Activated CD8-positive, alpha-beta T cell treated with anti-CD3 and anti-CD28 coated beads for 36 hours (primary cell): ENCODE results near the gene KLHL1. TPM values are rescaled to one million over a fixed set of nuclear protein-coding genes. Genes with fewer than 3 reads are reported as not detected.

Experiments
- ATAC-seq: fragments of 200-7000 bp; cut with Tn5 transposase; one replicate; pipeline ENCODE4 v1.10.0; 2021; ENCODE audit warnings: mild to moderate bottlenecking, moderate library complexity
- CTCF ChIA-PET: fragments of 350-600 bp; sonication (Branson Sonifier 250); formaldehyde crosslinking; loops from one replicate; lab custom pipeline; 2021; ENCODE audit warnings: antibody characterized with exemption; lab: Charles Lee
- POLR2A ChIA-PET: fragments of 350-600 bp; sonication (Branson Sonifier 250); formaldehyde crosslinking; loops from one replicate; lab custom pipeline; 2021; ENCODE audit warnings: antibody characterized with exemption; lab: Charles Lee
- DNase-seq: peaks from one replicate; pipeline ENCODE4 v3.0.0-alpha.2; 2020
- H3K27ac Mint-ChIP-seq: one replicate; pipeline ENCODE4 v1.8.0; 2021; ENCODE audit warnings: mild to moderate bottlenecking, mixed read lengths
- H3K27me3 Mint-ChIP-seq: one replicate; pipeline ENCODE4 v1.8.0; 2021; ENCODE audit warnings: mixed read lengths
- H3K36me3 Mint-ChIP-seq: one replicate; pipeline ENCODE4 v1.8.0; 2021; ENCODE audit warnings: low read depth, mixed read lengths
- H3K4me1 Mint-ChIP-seq: one replicate; pipeline ENCODE4 v1.8.0; 2021; ENCODE audit warnings: low read depth, mixed read lengths
- H3K4me3 Mint-ChIP-seq: one replicate; pipeline ENCODE4 v1.8.0; 2021; ENCODE audit warnings: mild to moderate bottlenecking, moderate library complexity, mixed read lengths
- H3K9me3 Mint-ChIP-seq: one replicate; pipeline ENCODE4 v1.8.0; 2021; ENCODE audit warnings: mixed read lengths
- CTCF ChIP-seq: fragments of 200-600 bp; IDR thresholded peaks from one replicate; pipeline ENCODE4 v1.8.0; 2022; ENCODE audit warnings: antibody characterized with exemption, mild to moderate bottlenecking
- intact Hi-C: fragments of 100-400 bp; cut with micrococcal nuclease; formaldehyde crosslinking; loops from one replicate; pipeline ENCODE4 v1.10.0; 2022
- total RNA-seq, 2 experiments: library from RNA; stranded (reverse); gene quantifications; one replicate each; pipeline ENCODE4 v1.2.3, GENCODE V29; 2021

Gene KLHL1
- total RNA-seq, 2 experiments from 2014 or later, result not detected

GRCh38 chr13:69828527-69828926 lies 279.7 kb downstream of the KLHL1 start:
- DNase-seq, result no peak
- H3K36me3 Mint-ChIP-seq, result no peaks in the 10 kb centered on the region
- no peak for TF ChIP-seq CTCF

GRCh38 chr13:69820180-69820579 lies 288.1 kb downstream of the KLHL1 start:
- no peak for DNase-seq
- no peak overlapping the region for H3K4me3 Mint-ChIP-seq
- no peak for ATAC-seq
- ChIA-PET POLR2A (no interaction called here), CTCF (no interaction called here)
- H3K27me3 Mint-ChIP-seq, result no peaks in the 10 kb centered on the region
- no peak for TF ChIP-seq CTCF
- intact Hi-C loops, result no loop called here
- H3K9me3 Mint-ChIP-seq, result peaks cover 5% of the 10 kb centered on the region
- no peaks in the 10 kb centered on the region for H3K36me3 Mint-ChIP-seq
- no peak overlapping the region for H3K27ac Mint-ChIP-seq
- no peaks in the 10 kb centered on the region for H3K4me1 Mint-ChIP-seq

More at GRCh38 chr13:69828527-69828926, 279.7 kb downstream of the KLHL1 start:
- ChIA-PET POLR2A (no interaction called here), CTCF (no interaction called here)
- Mint-ChIP-seq H3K4me3 (no peak overlapping the region), H3K27ac (no peak overlapping the region), H3K9me3 (peaks cover 21% of the 10 kb centered on the region), H3K27me3 (no peaks in the 10 kb centered on the region), H3K4me1 (no peaks in the 10 kb centered on the region)
- intact Hi-C loops, result no loop called here
- no peak for ATAC-seq

GRCh38 chr13:69817333-69817869 lies 290.9 kb downstream of the KLHL1 start:
- CTCF ChIA-PET, result no interaction called here
- Mint-ChIP-seq H3K4me1 (no peaks in the 10 kb centered on the region), H3K27ac (no peak overlapping the region), H3K36me3 (no peaks in the 10 kb centered on the region), H3K9me3 (peaks cover 13% of the 10 kb centered on the region), H3K27me3 (no peaks in the 10 kb centered on the region), H3K4me3 (no peak overlapping the region)
- intact Hi-C loops, result no loop called here
- no peak for TF ChIP-seq CTCF
- DNase-seq (no peak), ATAC-seq (no peak)
- POLR2A ChIA-PET, result no interaction called here

GRCh38 chr13:69809152-69809551 lies 299.1 kb downstream of the KLHL1 start:
- ATAC-seq, result no peak
- Mint-ChIP-seq H3K4me1 (no peaks in the 10 kb centered on the region), H3K36me3 (no peaks in the 10 kb centered on the region), H3K27ac (no peak overlapping the region), H3K4me3 (no peak overlapping the region), H3K27me3 (no peaks in the 10 kb centered on the region), H3K9me3 (peaks cover 14% of the 10 kb centered on the region)
- POLR2A ChIA-PET, result no interaction called here
- DNase-seq, result no peak
- intact Hi-C loops, result no loop called here
- TF ChIP-seq CTCF, result no peak
- CTCF ChIA-PET, result no interaction called here

GRCh38 chr13:69796256-69796655 lies 312.0 kb downstream of the KLHL1 start:
- Mint-ChIP-seq H3K9me3 (peaks cover 7% of the 10 kb centered on the region), H3K4me3 (no peak overlapping the region), H3K27ac (no peak overlapping the region), H3K27me3 (no peaks in the 10 kb centered on the region), H3K4me1 (no peaks in the 10 kb centered on the region), H3K36me3 (no peaks in the 10 kb centered on the region)
- DNase-seq (no peak), ATAC-seq (no peak)
- ChIA-PET CTCF (no interaction called here), POLR2A (no interaction called here)
- intact Hi-C loops, result no loop called here
- no peak for TF ChIP-seq CTCF
